NB4 (cell line): ENCODE results near the gene BPHL.

ENCODE experiments used
- MYC ChIP-seq: IDR thresholded peaks from 2 replicates; pipeline ENCODE4 v1.6.1; 2011; ENCODE audit warnings: low read depth, low read length
- POLR2A ChIP-seq: IDR thresholded peaks from 2 replicates; pipeline ENCODE4 v1.6.1; 2011; ENCODE audit warnings: mild to moderate bottlenecking; ENCODE audit not compliant: insufficient read length; ENCODE audit errors: extremely low read depth
- TF ChIP-seq, protein P1 (sequence below): IDR thresholded peaks from one replicate; pipeline ENCODE4 v1.5.1; 2012; ENCODE audit warnings: low read depth, low read length
- TF ChIP-seq, protein P2 (sequence below): IDR thresholded peaks from 2 replicates; pipeline ENCODE4 v1.6.1; 2011; ENCODE audit warnings: low read depth, low read length

DNA sequence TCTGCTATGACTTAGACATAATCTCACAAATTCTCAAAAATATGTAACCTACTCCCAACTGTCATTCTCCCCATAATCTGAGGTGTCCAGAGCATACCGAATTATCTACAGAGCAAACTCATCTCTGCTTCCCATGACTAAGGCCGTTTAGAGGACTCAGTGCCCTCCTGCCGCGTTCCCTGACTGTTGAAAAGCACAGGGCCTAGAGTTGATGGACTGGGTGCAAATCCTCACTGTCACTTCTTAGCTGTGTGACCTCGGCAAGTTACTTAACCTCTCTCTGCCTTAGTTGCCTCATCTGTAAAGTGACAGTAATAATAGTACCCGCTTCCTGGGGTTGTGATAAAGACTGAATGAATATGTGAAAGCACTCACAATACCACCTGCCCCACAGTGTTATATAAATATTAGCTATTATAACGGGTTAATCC, 43.6 kb downstream of the BPHL start:
- TF ChIP-seq, protein P1, sequence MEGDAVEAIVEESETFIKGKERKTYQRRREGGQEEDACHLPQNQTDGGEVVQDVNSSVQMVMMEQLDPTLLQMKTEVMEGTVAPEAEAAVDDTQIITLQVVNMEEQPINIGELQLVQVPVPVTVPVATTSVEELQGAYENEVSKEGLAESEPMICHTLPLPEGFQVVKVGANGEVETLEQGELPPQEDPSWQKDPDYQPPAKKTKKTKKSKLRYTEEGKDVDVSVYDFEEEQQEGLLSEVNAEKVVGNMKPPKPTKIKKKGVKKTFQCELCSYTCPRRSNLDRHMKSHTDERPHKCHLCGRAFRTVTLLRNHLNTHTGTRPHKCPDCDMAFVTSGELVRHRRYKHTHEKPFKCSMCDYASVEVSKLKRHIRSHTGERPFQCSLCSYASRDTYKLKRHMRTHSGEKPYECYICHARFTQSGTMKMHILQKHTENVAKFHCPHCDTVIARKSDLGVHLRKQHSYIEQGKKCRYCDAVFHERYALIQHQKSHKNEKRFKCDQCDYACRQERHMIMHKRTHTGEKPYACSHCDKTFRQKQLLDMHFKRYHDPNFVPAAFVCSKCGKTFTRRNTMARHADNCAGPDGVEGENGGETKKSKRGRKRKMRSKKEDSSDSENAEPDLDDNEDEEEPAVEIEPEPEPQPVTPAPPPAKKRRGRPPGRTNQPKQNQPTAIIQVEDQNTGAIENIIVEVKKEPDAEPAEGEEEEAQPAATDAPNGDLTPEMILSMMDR, result no peak
- TF ChIP-seq POLR2A (no peak), MYC (no peak)
- TF ChIP-seq, protein P2, sequence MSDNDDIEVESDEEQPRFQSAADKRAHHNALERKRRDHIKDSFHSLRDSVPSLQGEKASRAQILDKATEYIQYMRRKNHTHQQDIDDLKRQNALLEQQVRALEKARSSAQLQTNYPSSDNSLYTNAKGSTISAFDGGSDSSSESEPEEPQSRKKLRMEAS, result no peak
